ENCODE data around the gene RBM26. TPM values are rescaled to one million over a fixed set of nuclear protein-coding genes. Genes with fewer than 3 reads are reported as not detected.

Gene RBM26
- polyA plus RNA-seq, 1 of the 3 experiments (the other 2 are of a cell fraction): 12.5 TPM

DNA sequence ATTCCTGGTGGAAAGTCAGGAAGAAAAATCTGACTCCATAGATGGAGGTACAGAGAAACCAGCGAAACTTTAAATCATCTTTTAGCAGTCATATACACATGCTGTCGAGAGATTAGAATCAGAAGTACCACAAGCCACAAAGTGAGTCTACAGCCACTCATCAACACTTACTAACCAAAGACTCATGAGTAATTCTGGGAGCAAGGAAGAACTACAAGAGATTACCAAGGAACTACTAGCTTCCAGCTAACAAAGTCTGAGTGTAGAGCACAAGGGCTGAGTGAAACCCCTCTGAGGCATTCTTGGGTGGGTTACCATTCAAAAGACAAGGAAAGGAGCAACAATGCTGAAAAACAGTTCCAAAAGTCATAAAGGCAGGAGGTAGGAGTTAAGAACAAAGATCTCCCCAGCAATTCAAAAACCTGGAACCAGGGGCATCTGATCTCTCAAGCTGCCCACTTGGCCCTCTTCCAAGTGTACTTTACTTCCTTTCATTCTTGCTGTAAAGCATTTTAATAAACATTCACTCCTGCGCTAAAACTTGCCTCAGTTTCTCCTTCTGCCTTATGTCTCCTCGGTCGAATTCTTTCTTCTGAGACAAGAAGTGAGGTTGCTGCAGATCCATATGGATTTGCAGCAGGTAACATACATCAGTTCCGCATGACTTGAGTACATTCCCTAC lies 13.0 kb downstream of the RBM26 start:
- no peak for DNase-seq
- H3K4me3 ChIP-seq (ENCODE audit: low read depth in 2 of 2, low read length in 1 of 2): no peak overlapping the region
- ChIA-PET CTCF (interaction anchor here (2.1 kb wide), 1 partner anchor 12 kb away, joined by 9 read pairs; the partner anchor contains the start of gene RBM26), POLR2A (no interaction called here)
- H3K4me2 ChIP-seq: no peak overlapping the region
- H3K27me3 ChIP-seq (ENCODE audit: insufficient read depth): no peaks in the 10 kb centered on the region
- no peak overlapping the region for H3K9ac ChIP-seq
- H3K36me3 ChIP-seq (replicated peaks in 1 of 2; ENCODE audit: control insufficient read depth in 1 of 2, insufficient read depth in 2 of 2, low read length in 1 of 2): peaks cover 26 to 57% of the 10 kb centered on the region in 2 experiments
- peaks cover 96% of the 10 kb centered on the region for H3K79me2 ChIP-seq (ENCODE audit: insufficient read depth)
- H3K27ac ChIP-seq (ENCODE audit: low read depth in 2 of 2, low read length in 1 of 2): no peak overlapping the region
- peaks cover 12% of the 10 kb centered on the region for H3F3A ChIP-seq (replicated peaks; ENCODE audit: insufficient read depth)
- TF ChIP-seq, protein P1, sequence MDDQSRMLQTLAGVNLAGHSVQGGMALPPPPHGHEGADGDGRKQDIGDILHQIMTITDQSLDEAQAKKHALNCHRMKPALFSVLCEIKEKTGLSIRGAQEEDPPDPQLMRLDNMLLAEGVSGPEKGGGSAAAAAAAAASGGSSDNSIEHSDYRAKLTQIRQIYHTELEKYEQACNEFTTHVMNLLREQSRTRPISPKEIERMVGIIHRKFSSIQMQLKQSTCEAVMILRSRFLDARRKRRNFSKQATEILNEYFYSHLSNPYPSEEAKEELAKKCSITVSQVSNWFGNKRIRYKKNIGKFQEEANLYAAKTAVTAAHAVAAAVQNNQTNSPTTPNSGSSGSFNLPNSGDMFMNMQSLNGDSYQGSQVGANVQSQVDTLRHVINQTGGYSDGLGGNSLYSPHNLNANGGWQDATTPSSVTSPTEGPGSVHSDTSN (IDR thresholded peaks at IDR 0.05): peak; percentile 20; the same call in 1 of the 2 replicates
- TF ChIP-seq FOXJ3 (CRISPR knock-in tag; IDR thresholded peaks at IDR 0.05): no peak
- H3K4me1 ChIP-seq (ENCODE audit: control insufficient read depth in 1 of 2, insufficient read depth in 2 of 2, low read depth in 1 of 2, low read length in 1 of 2): peaks cover 0 to 2% of the 10 kb centered on the region in 2 experiments; a peak in 3 of 4 replicates
- no peak overlapping the region for H2AFZ ChIP-seq (ENCODE audit: low read depth)
- 90% methylated on average over 6 of the region's 6 CpGs for WGBS (ENCODE audit: low lambda C conversion rate)
- H4K20me1 ChIP-seq (ENCODE audit: insufficient read depth): peaks cover 60% of the 10 kb centered on the region
- no peaks in the 10 kb centered on the region for H3K9me2 ChIP-seq
- peaks cover 16% of the 10 kb centered on the region for H3K9me3 ChIP-seq

DNA sequence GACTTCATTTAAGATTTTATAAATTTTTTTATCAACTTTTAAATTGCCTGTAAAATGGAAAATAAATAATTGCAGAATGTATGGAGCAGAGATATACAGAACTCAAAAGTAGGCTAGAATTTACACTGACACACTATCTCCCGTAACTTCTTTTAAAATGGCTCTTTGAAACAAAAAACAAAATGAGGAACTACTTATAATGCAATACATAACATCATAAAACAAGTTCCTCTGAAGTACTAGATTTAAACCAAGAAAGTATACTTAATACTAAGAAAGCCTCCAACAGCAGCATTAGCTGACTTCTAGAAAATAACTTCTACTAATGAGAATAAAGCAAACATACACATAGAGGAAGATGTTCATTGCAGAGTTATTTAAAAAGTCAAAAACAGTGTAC lies 17.0 kb downstream of the RBM26 start:
- H3K27me3 ChIP-seq (ENCODE audit: insufficient read depth): no peaks in the 10 kb centered on the region
- no peak overlapping the region for H2AFZ ChIP-seq (ENCODE audit: low read depth)
- no peak overlapping the region for H3K4me2 ChIP-seq
- no peaks in the 10 kb centered on the region for H3F3A ChIP-seq (replicated peaks; ENCODE audit: insufficient read depth)
- no peak overlapping the region for H3K27ac ChIP-seq (ENCODE audit: low read depth in 2 of 2, low read length in 1 of 2)
- no peak overlapping the region for H3K9ac ChIP-seq
- WGBS (ENCODE audit: low lambda C conversion rate): 98% methylated on average over 1 of the region's 1 CpG
- no peak overlapping the region for H3K4me3 ChIP-seq (ENCODE audit: low read depth in 2 of 2, low read length in 1 of 2)
- H3K4me1 ChIP-seq (ENCODE audit: control insufficient read depth in 1 of 2, insufficient read depth in 2 of 2, low read depth in 1 of 2, low read length in 1 of 2): peaks cover 2 to 11% of the 10 kb centered on the region in 2 experiments; a peak in 3 of 4 replicates
- peaks cover 58% of the 10 kb centered on the region for H4K20me1 ChIP-seq (ENCODE audit: insufficient read depth)
- no peaks in the 10 kb centered on the region for H3K9me2 ChIP-seq
- ChIA-PET POLR2A (no interaction called here), CTCF (no interaction called here)
- TF ChIP-seq RFX5 (IDR thresholded peaks at IDR 0.05; ENCODE audit: low read length): no peak
- no peak for TF ChIP-seq NRF1 (IDR thresholded peaks at IDR 0.05; ENCODE audit: low read depth, low read length)
- TF ChIP-seq TCF12 (IDR thresholded peaks at IDR 0.05): no peak
- no peak for TF ChIP-seq JUND (IDR thresholded peaks at IDR 0.05)
- no peak for TF ChIP-seq GATA2 (CRISPR knock-in tag; IDR thresholded peaks at IDR 0.05)
- TF ChIP-seq EZH2phosphoT487 (IDR thresholded peaks at IDR 0.05; ENCODE audit: borderline replicate concordance, low read depth): no peak
- TF ChIP-seq FOSL2 (IDR thresholded peaks at IDR 0.05; ENCODE audit: borderline replicate concordance, low read depth): no peak
- TF ChIP-seq, protein P2, sequence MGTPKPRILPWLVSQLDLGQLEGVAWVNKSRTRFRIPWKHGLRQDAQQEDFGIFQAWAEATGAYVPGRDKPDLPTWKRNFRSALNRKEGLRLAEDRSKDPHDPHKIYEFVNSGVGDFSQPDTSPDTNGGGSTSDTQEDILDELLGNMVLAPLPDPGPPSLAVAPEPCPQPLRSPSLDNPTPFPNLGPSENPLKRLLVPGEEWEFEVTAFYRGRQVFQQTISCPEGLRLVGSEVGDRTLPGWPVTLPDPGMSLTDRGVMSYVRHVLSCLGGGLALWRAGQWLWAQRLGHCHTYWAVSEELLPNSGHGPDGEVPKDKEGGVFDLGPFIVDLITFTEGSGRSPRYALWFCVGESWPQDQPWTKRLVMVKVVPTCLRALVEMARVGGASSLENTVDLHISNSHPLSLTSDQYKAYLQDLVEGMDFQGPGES (IDR thresholded peaks at IDR 0.05; ENCODE audit: low read depth, low read length): no peak
- TF ChIP-seq SMC3 (IDR thresholded peaks at IDR 0.05; ENCODE audit: low read depth, low read length): no peak
- TF ChIP-seq, protein P3, sequence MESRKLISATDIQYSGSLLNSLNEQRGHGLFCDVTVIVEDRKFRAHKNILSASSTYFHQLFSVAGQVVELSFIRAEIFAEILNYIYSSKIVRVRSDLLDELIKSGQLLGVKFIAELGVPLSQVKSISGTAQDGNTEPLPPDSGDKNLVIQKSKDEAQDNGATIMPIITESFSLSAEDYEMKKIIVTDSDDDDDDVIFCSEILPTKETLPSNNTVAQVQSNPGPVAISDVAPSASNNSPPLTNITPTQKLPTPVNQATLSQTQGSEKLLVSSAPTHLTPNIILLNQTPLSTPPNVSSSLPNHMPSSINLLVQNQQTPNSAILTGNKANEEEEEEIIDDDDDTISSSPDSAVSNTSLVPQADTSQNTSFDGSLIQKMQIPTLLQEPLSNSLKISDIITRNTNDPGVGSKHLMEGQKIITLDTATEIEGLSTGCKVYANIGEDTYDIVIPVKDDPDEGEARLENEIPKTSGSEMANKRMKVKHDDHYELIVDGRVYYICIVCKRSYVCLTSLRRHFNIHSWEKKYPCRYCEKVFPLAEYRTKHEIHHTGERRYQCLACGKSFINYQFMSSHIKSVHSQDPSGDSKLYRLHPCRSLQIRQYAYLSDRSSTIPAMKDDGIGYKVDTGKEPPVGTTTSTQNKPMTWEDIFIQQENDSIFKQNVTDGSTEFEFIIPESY (IDR thresholded peaks at IDR 0.05; ENCODE audit: borderline replicate concordance, low read depth): no peak
- no peak for TF ChIP-seq NFIC (IDR thresholded peaks at IDR 0.05; ENCODE audit: borderline replicate concordance)
- TF ChIP-seq, protein P4, sequence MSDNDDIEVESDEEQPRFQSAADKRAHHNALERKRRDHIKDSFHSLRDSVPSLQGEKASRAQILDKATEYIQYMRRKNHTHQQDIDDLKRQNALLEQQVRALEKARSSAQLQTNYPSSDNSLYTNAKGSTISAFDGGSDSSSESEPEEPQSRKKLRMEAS (IDR thresholded peaks at IDR 0.05; ENCODE audit: low read depth): no peak
- no peak for TF ChIP-seq TAF1 (IDR thresholded peaks at IDR 0.05; ENCODE audit: borderline replicate concordance, low read depth, low read length)
- TF ChIP-seq EP300 (IDR thresholded peaks at IDR 0.05; ENCODE audit: borderline replicate concordance in 1 of 2, low read depth in 1 of 2, low read length in 1 of 2): no peak
- TF ChIP-seq, protein P5, sequence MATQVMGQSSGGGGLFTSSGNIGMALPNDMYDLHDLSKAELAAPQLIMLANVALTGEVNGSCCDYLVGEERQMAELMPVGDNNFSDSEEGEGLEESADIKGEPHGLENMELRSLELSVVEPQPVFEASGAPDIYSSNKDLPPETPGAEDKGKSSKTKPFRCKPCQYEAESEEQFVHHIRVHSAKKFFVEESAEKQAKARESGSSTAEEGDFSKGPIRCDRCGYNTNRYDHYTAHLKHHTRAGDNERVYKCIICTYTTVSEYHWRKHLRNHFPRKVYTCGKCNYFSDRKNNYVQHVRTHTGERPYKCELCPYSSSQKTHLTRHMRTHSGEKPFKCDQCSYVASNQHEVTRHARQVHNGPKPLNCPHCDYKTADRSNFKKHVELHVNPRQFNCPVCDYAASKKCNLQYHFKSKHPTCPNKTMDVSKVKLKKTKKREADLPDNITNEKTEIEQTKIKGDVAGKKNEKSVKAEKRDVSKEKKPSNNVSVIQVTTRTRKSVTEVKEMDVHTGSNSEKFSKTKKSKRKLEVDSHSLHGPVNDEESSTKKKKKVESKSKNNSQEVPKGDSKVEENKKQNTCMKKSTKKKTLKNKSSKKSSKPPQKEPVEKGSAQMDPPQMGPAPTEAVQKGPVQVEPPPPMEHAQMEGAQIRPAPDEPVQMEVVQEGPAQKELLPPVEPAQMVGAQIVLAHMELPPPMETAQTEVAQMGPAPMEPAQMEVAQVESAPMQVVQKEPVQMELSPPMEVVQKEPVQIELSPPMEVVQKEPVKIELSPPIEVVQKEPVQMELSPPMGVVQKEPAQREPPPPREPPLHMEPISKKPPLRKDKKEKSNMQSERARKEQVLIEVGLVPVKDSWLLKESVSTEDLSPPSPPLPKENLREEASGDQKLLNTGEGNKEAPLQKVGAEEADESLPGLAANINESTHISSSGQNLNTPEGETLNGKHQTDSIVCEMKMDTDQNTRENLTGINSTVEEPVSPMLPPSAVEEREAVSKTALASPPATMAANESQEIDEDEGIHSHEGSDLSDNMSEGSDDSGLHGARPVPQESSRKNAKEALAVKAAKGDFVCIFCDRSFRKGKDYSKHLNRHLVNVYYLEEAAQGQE (IDR thresholded peaks at IDR 0.05; ENCODE audit: low read depth, low read length): no peak
- H3K36me3 ChIP-seq (replicated peaks in 1 of 2; ENCODE audit: control insufficient read depth in 1 of 2, insufficient read depth in 2 of 2, low read length in 1 of 2): peaks cover 7 to 24% of the 10 kb centered on the region in 2 experiments
- no peak for DNase-seq
- no peaks in the 10 kb centered on the region for H3K9me3 ChIP-seq
- H3K79me2 ChIP-seq (ENCODE audit: insufficient read depth): peaks cover 95% of the 10 kb centered on the region

Data from SK-N-SH (cell line).